GM12872 (cell line): ENCODE data around the gene PPP2R2C.

Source experiments
- TF ChIP-seq, protein P1 (sequence below): IDR thresholded peaks from 3 replicates; pipeline ENCODE4 v1.5.1; 2011; ENCODE audit warnings: low read depth, mild to moderate bottlenecking, low read length, moderate library complexity; ENCODE audit not compliant: insufficient read depth

The PPP2R2C gene

DNA sequence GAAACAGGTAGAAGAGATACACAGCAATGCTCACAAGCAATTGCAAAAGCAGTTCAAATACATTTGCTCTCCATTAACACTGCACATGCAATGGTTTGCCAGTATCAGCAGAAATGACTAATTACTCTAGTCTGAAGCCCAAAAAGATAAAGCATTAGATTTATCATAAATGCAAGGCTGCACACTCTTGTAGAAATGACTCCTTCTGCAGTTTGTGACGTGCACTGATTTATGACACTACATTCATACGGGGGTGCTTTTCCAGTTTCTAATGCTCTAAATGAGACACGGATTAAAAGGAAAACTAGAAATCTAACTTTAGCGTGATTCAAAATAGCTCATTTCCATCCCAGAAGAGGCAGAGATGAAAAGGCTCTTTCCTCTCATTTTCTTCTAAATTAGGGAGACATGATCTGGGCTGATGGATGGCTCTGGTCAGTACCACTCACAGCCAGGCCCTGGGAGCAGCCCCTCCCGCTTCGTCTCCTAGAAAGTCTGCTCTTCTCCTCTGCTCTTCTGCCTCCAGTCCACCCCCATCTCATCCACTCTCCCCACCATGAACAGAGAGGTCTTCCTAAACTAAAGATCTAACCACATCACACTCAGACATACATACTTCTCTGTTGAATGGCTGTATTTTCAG, 33.2 kb downstream of the PPP2R2C start:
- TF ChIP-seq, protein P1, sequence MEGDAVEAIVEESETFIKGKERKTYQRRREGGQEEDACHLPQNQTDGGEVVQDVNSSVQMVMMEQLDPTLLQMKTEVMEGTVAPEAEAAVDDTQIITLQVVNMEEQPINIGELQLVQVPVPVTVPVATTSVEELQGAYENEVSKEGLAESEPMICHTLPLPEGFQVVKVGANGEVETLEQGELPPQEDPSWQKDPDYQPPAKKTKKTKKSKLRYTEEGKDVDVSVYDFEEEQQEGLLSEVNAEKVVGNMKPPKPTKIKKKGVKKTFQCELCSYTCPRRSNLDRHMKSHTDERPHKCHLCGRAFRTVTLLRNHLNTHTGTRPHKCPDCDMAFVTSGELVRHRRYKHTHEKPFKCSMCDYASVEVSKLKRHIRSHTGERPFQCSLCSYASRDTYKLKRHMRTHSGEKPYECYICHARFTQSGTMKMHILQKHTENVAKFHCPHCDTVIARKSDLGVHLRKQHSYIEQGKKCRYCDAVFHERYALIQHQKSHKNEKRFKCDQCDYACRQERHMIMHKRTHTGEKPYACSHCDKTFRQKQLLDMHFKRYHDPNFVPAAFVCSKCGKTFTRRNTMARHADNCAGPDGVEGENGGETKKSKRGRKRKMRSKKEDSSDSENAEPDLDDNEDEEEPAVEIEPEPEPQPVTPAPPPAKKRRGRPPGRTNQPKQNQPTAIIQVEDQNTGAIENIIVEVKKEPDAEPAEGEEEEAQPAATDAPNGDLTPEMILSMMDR = no peak

DNA sequence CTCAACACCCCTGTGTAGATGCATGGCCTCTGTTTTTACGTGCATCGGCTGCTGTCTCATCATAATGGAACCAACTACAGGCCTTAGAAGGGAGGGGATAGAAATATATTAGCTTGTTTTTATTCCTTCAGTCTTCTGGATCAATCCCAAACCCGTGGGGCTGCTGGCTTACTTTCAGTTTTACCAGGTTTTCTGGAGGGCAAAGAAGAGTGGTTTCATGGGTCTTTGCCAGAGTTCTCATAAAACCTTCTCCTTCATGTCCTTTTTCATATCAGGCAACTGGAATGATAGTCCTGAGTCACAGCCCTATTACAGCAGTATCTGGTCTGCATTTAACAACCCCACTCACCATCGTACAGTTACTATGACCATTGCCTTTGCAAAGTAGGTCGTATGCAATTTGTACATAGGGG, 34.6 kb downstream of the PPP2R2C start:
- TF ChIP-seq, protein P1 = no peak

DNA sequence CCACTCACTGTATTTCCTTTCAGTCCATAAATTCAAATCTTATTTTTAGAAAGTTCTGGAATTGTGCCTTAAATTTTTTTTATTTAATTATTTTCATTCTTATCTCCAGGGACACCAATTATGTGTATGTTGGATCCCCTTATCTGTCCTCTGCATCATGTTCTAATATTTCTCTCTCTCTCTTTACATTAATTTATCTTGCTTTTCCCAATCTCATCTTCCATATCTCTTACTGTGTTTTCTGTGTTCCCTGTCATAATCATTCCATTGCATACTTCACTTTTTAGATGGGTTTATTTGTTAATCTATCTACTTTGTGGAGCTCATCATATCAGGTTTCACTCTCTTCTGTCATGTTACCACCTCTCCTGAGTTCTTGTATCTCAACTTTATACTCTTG, 37.4 kb downstream of the PPP2R2C start:
- TF ChIP-seq, protein P1 = no peak

- TF ChIP-seq, protein P1 = no peak
These were observed 41.5 kb downstream of the PPP2R2C start for GRCh38 chr4:6430927-6431326.

GRCh38 chr4:6427439-6428090, 44.8 kb downstream of the PPP2R2C start:
- TF ChIP-seq, protein P1 = no peak

DNA sequence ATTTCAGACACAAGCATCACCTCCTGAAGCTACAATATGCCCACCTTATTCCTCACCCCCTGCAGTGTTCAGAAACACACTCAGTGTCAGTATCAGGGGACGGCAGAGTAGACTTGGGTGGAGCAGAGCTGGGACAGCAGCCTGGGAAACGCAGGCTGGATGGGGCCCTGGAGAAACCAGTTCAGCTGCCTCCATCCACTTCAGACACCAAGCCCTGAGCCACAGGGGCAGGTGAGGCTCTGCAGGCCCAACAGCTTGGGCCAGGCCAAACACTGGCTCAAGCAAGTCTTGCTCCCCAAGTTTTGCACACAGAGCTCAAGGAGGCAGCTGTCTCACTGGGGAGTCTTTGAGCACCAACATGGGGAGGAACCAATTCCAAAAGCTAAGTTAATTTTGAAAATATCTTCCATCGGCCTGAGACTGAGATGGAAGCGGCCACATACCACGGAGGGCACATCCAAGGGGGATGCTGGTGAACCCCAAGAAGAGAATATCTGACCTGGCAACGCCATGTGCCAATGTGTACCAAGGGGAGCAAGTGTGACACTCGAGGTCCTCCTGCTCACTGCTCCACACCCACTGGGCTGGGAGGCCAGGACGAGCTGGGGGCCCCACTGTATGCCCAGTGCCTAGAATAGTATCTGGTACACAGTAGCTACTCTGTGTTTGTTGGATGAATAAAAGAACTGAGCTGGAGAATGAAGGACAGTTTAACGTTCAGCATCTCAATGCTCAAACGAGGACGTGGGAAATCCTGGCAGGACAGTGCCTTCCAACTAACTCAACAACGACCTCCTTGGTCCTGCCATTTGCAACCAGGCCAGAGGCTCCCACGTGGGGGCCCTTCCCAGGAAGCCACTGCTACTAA, 45.6 kb downstream of the PPP2R2C start:
- TF ChIP-seq, protein P1 = no peak

GRCh38 chr4:6425911-6426310, 46.5 kb downstream of the PPP2R2C start:
- TF ChIP-seq, protein P1 = no peak
